Astrocyte (in vitro differentiated cells and primary cell): ENCODE results near the gene ASB3.

ENCODE experiments used
- CTCF ChIP-seq: IDR thresholded peaks from 2 replicates; pipeline ENCODE4 v1.5.1; 2011; ENCODE audit warnings: low read depth, mild to moderate bottlenecking, inconsistent platforms, low read length, moderate library complexity; ENCODE audit not compliant: insufficient read depth
- EZH2 ChIP-seq: IDR thresholded peaks from 2 replicates; pipeline ENCODE4 v1.6.1; 2012; ENCODE audit warnings: mild to moderate bottlenecking, low read length, inconsistent platforms; ENCODE audit not compliant: insufficient read depth

- TF ChIP-seq CTCF (no peak), EZH2 (no peak)
Observed at GRCh38 chr2:53820048-53820447, 33.3 kb upstream of the ASB3 start.
